ENCODE results near the gene MCF2L2. TPM values are rescaled to one million over a fixed set of nuclear protein-coding genes. Genes with fewer than 3 reads are reported as not detected.
"Not testable (repeated sequence)": the region's sequence is repeated elsewhere in the genome, so short reads cannot be mapped to it uniquely, and the experiment has no call there.

MCF2L2 gene
- total RNA-seq, 1 donor from 2014 or later, result 0.72 TPM

DNA sequence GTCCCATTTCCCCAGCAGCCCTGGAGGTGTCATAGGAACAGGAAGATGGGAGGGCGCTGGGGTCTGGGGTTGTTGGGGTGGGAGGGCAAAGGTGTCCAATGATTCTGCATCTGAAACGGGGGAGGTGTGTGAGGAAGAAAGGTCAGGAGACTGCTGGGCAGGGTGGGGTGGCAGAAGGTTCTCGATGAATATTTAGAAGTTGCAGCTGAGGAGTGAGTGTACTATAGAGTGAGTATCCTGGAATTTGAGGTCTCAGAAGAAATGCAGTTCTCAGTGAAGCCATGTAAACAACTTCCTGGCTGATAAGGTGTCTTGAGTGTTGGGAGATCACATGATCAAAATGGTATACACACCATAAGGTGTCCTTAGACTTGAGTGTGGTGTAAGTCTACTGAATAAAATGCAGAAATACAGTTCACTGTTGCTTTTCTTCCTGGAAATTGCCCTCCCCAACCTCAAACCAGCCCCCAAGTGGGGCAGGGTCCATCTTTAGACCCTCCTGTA, 165.5 kb downstream of the MCF2L2 start:
- ATAC-seq, result no peak

DNA sequence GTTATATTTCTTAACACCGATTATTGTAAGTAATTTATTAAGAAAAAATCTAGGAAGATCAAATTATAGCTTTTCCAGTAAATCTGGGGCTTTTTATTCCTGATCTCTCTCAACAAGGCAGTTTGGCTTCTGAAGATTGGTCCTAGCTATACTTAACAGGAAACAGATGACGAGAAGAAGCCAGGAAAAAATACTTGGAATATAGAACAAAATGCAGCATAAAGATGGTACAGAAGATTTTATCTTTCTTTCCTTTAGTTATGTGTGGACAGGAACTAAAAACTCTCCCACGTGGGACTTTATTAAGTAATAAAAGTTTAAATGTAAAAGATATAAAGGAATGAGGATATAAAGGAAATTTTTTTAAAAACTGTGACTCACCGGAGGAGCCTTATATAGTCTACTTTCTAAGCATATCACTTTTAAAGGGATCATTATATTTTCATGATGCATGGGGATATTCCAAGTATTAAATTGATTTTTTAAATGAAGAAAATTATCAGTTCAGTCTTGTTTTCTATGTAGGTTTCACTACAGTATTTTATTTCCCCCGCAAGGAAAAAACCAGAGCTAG, 167.2 kb downstream of the MCF2L2 start:
- ATAC-seq, result no peak

DNA sequence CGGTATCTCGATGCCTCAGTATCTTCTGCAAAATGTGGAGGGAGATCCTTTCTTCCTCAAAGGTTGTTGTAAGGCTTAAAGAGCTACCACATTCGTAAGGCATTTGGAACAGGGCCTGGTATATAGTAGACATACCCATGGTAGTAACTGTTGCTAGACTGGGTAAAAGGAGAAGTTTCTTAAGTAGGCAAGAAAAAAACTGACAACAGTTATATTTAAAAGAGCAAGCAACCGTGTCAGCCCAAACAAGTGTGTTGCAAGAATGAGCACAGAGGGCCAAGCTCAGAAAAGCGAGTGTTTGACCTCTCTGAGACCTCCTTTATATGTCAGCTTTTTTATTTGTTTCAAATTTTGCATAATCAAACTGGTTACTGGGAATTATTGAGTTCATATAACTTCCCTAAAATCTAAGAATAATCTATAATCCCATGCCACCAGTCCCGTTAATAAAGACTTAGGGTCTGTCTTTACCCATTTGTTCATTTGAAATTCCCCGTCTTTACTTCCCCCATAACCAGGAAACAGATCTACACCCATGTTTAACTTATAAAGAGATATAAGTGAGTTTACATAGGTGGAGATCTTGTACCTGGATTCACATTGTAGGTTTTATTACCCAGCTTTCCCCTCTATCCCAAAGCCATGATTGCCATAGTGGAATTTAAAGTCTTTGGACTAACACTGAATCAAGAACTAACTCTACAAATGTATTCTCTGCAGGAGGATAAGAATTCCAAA, 168.1 kb downstream of the MCF2L2 start:
- peak; percentile 4 for ATAC-seq

DNA sequence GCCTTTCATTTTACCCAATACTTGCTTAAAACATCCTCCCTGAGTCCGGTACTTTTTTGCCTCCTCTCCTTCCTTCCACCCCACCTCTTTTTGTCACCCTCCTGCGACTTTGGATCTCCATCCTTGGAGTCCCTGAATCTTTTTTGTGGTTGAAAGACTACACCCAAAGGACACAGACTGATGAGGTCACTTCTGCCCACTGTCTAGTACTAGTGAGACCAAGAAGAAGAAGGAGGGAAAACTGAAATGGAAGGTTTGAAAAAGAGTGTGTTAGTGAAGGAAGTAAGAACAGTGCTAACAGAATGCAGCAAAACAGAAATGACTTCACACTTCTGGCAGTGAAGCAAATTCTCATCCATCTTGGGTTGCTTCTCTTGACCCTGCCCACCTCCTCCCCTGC, 168.8 kb downstream of the MCF2L2 start:
- ATAC-seq, result no peak

DNA sequence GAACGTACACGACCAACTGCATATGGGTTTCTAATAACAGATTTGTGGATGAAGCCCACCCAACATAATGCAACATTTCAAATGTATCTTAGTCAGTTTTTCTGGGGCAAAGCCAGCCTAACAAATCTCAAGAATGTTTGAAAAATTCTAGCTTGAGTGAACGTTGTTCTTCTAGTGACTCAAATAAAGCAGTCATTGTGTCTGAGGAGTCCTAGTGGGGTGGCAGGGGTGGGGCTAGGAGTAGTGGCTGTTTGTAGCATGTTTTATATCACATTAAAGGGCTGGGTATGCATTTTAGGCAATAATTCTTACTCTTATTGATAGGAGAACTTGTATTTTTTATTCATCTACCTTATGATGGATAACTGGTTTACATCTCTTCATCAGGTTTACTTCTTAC, 169.3 kb downstream of the MCF2L2 start:
- ATAC-seq, result no peak

DNA sequence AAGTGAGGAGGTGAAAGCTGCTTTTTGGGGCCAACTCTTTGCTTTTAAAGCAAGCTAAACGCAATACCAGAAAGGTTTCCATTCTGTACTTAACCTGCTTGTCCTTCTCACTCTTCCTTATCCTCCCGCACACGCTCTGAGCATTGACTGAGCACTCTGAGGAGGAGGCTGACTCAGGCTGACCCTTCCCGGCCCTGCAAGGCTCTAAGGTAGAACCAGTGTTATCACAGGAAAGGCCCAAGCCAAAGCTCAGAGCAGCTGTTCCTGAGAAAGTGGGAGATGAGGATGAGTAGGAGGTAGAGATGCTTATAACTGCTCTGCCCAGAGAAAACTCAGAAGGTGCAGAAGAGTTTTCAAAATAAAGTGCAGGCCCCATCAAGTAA, 173.1 kb downstream of the MCF2L2 start:
- peak; percentile 17 for ATAC-seq

DNA sequence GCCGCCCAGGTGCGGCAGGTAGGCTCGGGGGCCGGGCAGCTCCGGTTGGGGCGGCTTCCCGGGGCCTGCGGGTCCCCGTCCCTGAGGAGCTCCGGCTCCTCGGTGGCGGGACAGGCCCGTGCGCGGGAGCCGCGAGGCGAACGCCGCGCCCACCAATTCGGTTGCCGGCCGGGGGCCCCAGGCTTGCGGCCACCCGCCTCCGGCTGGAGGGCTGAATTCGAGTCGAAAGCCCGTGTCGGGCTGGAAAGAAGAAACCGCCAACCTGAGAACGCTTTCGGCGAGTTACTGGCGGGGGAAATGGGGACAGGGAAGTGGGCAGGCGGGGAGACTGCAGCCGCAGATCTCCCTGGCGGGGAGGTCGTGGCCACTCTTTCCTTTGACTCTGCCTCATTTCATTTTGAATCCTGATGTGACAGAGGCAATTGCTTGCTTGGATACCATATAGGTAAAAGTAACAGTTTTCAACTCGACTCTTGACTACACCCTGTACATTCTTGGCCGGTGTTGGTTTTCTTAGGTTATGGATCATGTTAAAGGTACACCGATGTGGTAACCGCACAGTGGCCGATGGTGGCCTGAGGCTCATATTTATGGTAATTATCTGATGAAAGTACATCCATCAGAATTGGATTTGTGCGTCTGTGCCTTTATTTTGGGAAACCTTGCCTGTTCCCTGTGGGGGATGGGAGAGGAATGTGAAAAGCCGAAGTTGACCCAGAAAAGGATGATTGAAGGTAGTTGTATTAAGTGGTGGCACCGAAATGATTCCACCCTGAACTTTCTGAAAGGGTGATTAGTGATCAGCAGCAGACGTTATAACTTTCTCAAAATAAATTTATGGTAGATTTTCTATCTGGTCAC, 173.7 kb downstream of the MCF2L2 start:
- ATAC-seq, result peak; percentile 6

DNA sequence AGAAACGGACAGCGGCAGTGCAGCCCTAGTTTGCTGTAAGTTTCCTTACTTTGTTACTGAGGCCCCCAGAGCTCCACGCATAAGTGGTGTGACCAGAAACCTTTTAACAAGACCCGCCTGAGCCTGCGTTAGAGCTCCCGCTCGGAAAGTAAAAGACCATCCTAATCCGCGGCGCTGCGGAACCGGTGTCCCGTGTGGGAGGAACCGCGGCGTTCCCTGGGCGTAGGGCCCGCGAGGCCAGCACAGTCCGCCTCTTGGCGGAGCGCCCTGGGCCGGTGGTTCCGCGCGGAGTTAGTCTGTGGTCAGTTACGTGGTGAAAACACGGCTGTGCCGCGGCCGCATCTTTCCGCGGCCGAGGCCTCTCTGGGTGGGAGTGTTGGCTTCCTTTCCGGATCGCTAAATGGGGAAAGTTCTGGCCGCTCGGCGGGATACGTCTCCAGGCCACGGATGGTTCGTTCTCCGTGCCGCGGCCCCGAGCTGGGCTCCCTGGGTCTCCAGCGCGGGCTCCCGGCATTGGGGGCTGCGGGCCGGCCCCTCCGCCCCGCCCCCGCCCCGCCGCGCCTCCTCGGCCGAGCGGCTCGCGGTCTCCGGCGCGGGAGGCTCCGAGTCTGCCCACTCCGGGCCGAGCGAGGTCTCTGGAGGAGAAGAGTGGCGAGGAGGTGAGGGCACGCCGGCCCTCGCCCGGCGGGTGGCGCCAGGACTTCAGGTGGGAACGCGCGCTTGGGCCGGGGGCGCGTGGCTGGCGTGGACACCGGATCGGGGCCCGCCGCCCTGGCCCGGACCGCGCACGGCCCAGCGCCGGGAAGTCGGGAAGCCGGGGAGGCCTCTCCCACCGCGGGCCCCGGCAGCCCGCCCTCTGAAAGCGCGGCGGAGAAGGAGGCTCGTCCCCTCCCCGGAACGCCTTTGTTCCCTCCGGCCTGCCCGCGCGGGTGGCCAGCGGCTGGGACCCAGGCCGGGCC, 174.6 kb downstream of the MCF2L2 start:
- peak; percentile 56 for ATAC-seq

DNA sequence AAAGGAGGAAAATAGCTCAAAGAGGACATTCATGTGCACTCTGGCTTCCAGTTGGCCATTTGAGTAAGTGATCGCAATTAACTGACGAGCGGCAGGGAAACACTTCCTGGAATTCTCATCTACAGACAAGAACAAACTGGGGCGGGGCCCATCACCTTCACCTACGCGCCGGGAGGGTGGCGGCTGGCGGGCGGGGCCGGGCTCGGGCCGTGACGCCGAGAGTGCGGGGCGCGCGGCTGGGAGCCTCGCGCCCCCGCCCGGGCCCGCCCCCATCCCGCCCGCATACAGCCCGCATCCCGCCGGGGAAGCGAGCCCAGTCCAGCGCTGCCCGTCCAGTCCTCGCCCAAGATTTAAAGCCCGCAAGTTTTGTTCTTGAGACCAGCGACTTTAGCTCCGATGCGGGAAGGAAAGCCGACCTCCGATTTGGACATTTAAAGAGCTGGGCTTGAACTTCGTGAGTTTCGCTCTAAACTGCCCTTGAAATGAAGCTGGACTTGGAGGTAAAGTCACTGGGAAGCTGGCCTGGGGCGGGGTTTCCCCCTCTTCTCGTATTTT, 175.4 kb downstream of the MCF2L2 start, which contains the start of gene B3GNT5:
B3GNT5 (plus strand) TSS at position 281 of the 555 bp plus-strand sequence. CDS start 16,546 bp downstream, outside the sequence.
- peak; percentile 89 for ATAC-seq

DNA sequence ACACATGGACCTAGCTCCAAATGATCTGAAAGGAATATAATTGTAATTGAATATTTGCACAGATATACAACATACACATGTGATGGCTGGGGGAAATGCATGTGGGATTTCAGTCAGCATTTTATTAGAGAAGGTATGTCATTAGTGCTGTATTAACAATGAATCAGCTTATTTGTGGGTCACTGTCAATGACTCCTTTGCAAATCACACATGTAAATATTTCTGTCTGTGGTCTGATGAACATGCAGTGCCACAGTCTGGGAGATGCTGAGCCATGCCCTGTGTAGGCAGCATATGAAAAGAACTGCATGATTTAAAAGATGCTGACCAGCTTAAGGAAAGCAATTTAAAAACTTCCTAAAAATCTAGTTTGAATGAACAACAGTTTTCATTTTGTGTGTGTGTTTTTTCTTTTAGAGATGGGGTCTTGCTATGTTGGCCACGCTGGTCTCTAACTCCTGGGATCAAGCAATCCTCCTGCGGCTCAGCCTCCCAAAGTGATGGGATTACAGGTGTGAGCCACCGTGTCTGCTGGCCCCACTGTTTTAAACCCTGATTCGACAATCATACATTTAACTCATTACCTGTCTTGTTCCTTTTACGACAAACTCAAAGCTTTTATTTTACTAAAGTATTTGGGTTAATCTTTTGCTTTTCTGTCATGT, 176.2 kb downstream of the MCF2L2 start:
- no peak for ATAC-seq

DNA sequence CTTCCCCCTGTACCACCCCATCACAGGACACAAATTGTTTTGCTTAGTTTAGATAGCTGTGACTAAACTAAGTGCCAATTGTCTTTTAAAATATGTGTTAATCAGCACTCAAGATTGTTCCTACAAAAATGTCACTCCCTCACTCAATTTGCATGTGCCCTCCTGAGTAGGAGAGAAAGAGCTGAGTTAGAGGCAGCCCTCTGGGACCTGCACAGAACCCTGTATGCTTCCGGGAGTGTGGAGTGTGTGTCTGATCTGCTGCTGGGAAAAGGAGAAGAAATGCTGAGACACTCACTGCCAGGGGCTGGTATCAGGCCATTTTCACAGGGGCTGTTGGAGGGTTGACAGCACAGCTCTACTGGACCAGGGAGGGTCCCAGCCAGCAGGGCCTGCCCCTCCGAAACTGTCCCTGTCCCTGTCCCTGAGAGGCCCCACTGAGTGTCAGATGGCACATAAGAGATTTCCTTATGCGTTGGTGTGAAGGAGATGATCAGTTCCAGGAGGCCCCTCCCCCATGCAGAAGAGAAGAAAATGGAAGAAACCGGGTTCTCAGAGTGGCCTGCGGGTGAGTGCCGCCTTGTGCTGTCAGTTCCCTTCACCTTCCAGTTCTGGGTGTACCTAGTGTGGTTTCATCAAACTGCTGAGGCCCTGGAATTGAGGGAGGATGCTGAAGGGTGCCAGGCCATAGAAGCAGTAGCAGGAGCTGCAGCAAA, 179.3 kb downstream of the MCF2L2 start:
- no peak for ATAC-seq

DNA sequence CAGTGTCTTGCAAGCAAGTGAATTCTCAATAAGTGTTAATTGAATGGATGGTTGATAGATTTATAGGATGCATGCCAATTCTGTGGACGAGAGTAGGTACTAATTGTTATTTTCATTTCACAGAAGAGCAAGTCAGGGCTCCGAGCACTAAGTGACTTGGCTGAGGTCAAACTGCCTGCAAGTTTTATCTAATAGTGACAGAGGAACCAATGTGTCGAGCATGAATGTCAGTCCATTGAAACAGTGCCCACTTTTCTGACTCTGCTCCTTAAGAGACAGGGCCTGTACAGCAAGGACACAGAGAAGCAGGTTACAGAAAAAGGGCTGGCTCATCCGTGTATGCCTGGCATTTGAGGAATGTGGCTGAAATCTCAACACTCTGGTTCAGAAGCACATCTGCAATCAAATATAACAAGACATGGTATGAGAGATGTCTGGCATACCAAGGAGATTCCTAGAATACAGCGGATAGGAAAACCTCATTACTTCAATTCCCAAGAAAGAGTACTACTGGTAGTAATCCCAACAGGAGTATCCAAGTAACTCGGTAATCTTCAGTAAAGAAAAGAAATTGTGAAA, 181.3 kb downstream of the MCF2L2 start:
- ATAC-seq, result no peak

DNA sequence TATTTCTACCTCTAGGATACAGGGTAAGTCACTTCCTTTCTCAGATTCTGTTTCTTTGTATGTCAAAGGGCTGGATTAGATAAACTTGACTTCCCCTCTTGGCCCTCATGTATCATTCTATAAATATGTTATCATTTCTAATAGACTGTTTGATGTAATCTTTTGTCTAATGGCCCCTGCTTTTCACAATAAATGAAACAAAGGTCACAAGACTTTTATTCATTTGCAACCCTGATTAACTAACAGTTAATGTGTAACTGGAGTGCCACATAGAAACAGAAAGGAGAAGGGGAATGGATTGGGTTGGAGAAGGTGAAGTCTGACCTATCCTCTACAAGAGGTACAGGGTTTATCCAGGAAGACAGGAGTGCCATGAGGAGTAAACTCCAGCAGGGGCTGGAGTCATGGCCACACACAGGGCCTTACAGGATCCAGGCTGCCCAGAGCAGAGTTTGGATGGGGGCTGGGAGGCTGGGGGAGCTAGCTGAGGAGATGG, 183.4 kb downstream of the MCF2L2 start:
- ATAC-seq, result no peak

DNA sequence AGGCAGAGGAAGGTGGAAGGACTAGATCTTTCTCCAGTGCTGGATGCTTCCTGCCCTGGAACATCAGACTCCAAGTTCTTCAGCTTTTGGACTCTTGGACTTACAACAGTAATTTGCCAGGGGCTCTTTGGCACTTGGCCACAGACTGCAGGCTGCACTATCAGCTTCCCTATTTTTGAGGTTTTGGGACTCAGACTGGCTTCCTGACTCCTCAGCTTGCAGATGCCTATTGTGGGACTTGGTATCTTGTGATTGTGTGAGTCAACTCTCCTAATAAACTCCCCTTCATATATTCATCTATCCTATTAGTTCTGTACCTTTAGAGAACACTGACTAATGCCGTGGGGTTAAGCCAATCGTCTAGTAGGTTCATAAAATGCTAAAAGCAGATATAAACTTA, 184.2 kb downstream of the MCF2L2 start:
- no peak for ATAC-seq

DNA sequence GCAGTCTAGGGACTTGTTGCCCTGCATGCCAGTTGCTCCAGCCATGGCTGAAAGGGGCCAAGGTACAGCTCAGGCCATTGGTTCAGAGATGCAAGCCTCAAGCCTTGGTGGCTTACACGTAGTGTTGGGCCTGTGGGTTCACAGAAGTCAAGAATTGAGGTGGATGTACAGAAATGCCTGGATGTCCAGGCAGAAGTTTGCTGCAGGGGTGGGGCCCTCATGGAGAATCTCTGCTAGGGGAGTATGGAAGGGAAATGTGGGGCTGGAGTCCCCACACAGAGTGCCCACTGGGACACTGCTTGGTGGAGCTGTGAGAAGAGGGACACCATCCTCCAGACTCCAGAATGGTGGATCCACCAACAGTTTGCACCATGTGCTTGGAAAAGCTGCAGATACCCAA, 186.0 kb downstream of the MCF2L2 start:
- ATAC-seq, result no peak

DNA sequence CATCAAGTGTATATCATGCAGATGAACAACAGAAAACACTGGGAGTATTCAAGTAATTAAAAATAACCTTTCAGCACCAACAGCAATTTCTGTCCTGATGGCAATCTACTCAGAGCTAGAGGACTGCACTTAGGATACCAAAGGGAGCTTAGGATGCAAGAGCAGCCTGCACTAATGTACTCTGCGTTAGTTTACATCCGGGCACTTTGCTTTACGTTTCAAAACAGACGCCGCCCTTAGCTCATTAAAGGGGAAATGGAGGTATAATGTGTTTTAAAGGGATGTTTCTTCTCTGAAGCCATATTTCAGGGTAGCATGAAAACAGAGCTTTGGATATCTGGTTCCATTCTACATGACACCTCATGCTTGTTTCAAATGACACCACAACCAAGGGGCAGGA, 189.4 kb downstream of the MCF2L2 start:
- ATAC-seq, result no peak

DNA sequence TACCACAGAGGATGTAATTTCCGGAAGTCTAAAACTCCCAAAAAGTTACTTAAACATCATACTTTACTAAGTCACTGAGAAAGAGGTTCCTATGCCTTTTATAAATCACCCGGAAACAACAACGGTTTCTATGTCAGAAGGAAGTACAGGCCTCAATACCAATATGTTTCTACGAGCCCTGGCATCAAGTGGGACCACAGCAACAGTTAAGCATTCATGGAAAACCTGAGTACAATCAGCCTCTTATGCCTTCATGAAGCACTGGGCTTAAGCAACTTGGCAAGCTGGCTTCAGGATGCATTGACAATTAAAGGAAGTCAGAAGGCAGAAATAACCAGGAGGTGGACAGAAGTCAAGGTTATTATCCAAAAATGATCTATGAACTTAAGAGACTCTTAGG, 194.5 kb downstream of the MCF2L2 start:
- ATAC-seq, result no peak

DNA sequence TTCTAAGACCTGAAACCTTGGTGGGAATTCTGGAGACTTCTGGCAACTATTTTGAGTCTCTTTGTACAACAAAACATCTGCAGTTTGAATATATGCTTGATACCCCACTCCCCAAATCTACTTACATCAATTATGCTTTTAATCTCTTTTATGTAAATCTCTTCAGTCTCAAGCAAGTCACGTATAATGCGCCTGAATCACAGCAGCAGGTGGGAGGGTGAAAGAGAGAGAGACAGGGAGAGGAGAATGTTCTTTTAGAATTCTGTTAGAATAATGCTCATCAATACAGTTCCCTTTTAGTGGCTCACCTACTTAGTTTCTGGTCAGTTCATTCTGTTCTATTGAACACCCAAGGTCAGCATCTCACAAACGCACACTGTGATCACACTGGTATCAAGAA, 197.6 kb downstream of the MCF2L2 start:
- no peak for ATAC-seq

DNA sequence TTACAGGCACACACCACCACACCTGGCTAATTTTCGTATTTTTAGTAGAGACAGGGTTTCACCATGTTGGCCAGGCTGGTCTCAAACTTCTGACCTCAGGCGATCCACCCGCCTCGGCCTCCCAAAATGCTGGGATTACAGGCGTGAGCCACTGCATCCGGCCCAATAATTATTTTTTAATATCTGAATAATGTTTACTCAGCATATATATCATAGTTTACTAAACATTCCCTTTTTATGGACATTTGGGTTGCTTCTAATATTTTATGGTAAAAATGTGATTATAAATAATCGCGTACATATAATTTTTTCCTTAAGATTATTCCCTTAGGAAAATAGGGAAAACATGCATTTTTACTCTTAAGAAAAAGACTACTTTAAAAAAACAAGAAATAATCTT, 198.2 kb downstream of the MCF2L2 start:
- ATAC-seq, result not testable (repeated sequence)

DNA sequence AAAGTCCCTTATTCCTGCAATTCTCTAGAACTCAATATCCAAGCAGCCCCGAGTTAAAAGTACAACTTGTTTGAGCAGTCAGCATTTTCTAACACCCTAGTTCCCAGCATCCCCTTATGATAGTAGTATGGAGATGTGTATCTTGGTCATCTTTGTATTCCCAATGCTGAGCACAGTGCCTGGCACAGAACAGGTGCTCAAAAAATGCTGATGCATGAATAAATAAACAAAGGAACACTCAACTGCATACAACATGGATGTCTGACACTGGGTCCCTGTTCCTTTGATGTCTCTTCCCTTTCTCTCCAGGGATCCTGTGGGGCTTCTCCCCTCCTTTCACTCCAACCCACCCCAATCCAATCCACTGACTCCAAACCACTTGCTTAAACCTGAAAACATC, 199.2 kb downstream of the MCF2L2 start:
- no peak for ATAC-seq

Measured in esophagus mucosa (tissue), 1 donor.